ENCODE results near the gene OR51E1. TPM values are rescaled to one million over a fixed set of nuclear protein-coding genes. Genes with fewer than 3 reads are reported as not detected.

Gene OR51E1
- total and polyA plus RNA-seq, 8 donors: 0.06 to 0.50 (median 0.33) TPM; not detected in 2

- Histone ChIP-seq H3K27ac (peak within 1 kb of the TSS; percentile 92 to 93), H3K4me1 (peaks cover 0 to 22% of the 10 kb centered on the region in 2 donors)
Observed at GRCh38 chr11:4607781-4608666, 35.8 kb upstream of the OR51E1 start, which contains the start of gene TRIM68. TSS of gene TRIM68 (minus strand) at chr11:4608231. CDS start at chr11:4605504, 2,727 bp downstream.

GRCh38 chr11:4610258-4610935 lies 33.4 kb upstream of the OR51E1 start:
- DNase-seq (no peak), ATAC-seq (no peak)
- TF ChIP-seq CTCF (IDR thresholded peaks at IDR 0.05): no peak
- Histone ChIP-seq H3K27me3 (no peaks in the 10 kb centered on the region), H3K27ac (peak overlapping the region in 1 of 2 donors; percentile 43), H3K9me3 (no peaks in the 10 kb centered on the region), H3K4me1 (peaks cover 0 to 22% of the 10 kb centered on the region in 2 donors), H3K4me3 (no peak overlapping the region), H3K36me3 (no peaks in the 10 kb centered on the region)
- intact Hi-C loops (cut with DNase I): no loop called here

More at GRCh38 chr11:4607781-4608666, 35.8 kb upstream of the OR51E1 start, which contains the start of gene TRIM68:
- no peaks in the 10 kb centered on the region for H3K9me3 ChIP-seq
- H3K27me3 ChIP-seq: no peaks in the 10 kb centered on the region
- intact Hi-C loops (cut with DNase I): no loop called here
- peak within 1 kb of the TSS; percentile 63 to 70 for H3K4me3 ChIP-seq
- TF ChIP-seq CTCF (IDR thresholded peaks at IDR 0.05): no peak
- DNase-seq (peak; percentile 86 to 99 (median 96)), ATAC-seq (peak; percentile 99)
- peaks cover 0 to 18% of the 10 kb centered on the region in 2 donors for H3K36me3 ChIP-seq

GRCh38 chr11:4611986-4612385 lies 31.8 kb upstream of the OR51E1 start:
- DNase-seq: no peak
- Histone ChIP-seq H3K27ac (no peak overlapping the region), H3K4me1 (peaks cover 0 to 12% of the 10 kb centered on the region in 2 donors), H3K36me3 (no peaks in the 10 kb centered on the region), H3K27me3 (no peaks in the 10 kb centered on the region), H3K4me3 (no peak overlapping the region), H3K9me3 (no peaks in the 10 kb centered on the region)
- intact Hi-C loops (cut with DNase I): no loop called here
- no peak for TF ChIP-seq CTCF (IDR thresholded peaks at IDR 0.05)
- no peak for ATAC-seq

- H3K36me3 ChIP-seq: no peaks in the 10 kb centered on the region
- no peak for ATAC-seq
- TF ChIP-seq CTCF (IDR thresholded peaks at IDR 0.05): no peak
- H3K27me3 ChIP-seq: peaks cover 0 to 6% of the 10 kb centered on the region in 2 donors
- no peaks in the 10 kb centered on the region for H3K4me1 ChIP-seq
- H3K9me3 ChIP-seq: no peaks in the 10 kb centered on the region
- no peak overlapping the region for H3K4me3 ChIP-seq
- no peak for DNase-seq
- intact Hi-C loops (cut with DNase I): no loop called here
- no peak overlapping the region for H3K27ac ChIP-seq
Observed at GRCh38 chr11:4615856-4616444, 27.8 kb upstream of the OR51E1 start.
